Stimulated activated CD4-positive, alpha-beta T cell treated with anti-CD3 and anti-CD28 coated beads, Interleukin-1b, Interleukin-23, amount 100 ng/mL, for 48 hours (primary cell): ENCODE data around the gene STK24.

Experiments
- DNase-seq: peaks from one replicate; pipeline ENCODE4 v3.0.0-alpha.2; 2020

Gene STK24

GRCh38 chr13:98528663-98529064 is 48.2 kb downstream of the STK24 start:
- DNase-seq: no peak

DNA sequence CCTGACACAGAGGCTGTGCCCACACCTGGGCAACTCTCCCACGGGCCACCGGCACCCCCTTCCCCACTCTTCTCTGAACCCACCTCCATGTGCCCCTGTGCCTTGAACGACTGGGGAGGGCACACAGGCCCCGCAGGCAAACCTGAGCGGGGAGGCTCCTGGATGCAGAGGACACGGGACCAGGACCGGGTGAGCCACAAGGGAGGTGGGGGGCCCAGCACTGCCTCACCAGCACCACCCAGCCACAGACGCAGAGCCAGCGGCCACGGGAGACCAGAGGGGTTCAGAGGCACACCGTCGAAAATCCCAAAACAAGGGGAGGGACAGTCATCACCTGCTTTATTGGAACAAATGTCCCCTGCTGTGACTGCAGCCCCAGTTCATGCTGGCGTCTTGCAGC is 49.4 kb downstream of the STK24 start:
- DNase-seq: no peak

DNA sequence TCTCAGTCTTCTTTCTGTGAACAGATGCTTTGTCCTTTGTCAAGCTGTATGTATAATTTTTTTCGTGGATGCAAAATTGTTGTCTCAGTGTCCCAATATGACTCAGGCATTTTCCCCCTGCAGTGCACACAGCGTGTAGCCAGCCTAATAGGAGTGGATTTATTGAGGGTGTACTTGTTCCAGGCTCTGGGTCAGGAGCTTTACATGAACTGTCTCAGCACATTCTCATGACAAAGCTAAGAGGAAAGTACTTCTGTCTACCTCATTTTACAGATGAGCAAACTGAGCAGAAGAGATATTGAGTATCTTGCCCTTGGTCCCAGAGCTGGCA is 50.8 kb downstream of the STK24 start:
- DNase-seq: no peak

DNA sequence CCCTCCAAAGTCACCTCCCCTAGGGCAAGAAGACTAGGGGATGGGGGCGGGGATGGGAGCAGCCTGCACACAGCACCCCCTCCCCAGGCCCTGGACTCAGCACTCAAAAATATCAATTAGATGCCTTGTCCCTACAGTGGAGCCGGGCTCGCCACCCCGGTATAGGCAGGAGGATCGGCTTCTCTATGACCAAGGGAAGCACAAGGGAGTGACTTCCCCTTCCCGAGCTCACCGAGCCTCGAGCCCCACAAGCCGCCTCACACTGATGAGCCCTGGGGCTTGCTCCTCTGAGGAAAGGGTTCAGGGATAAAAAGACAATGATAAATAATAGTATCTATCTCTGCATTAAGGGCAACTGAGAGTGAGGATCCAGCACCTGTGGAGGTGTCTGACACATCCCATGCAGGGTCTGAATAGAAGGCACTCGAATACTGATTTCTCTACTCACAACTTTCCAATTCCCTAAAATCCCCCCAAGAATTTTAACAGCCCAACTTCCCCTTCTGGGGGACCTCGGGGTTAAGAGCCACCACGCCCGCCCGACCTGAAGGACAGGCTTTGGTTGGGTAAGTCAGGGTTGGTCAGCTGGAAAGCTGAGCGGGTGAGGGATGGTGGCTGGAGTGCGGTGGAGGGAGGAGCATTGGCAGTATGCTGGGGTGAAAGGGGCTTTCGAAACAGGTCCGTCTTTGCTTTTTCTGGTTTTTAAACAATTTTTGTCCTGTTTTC is 51.3 kb downstream of the STK24 start:
- DNase-seq: no peak

DNA sequence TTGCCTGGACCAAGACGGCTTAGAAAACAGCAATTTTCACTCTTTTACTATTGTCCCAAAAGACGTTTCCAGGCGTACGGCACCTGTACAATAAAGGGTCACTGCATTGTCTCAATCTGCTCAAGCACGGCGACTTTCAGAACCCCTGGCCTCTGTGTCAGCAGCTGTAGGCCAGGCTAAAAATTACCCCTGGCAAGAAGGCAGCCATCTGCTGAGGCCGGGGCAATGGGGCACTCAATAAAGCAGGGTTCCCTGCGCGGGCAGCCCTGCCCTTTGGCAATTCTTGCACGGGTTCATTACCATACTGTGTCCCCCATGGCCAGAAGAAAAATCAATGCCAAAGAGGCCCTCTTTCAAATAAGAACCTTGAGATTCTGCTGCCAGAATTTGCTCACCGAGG is 52.1 kb downstream of the STK24 start:
- no peak for DNase-seq

- DNase-seq: no peak
Observed at GRCh38 chr13:98524391-98524790, 52.5 kb downstream of the STK24 start.

- no peak for DNase-seq
Observed at GRCh38 chr13:98523455-98524102, 53.3 kb downstream of the STK24 start.

DNA sequence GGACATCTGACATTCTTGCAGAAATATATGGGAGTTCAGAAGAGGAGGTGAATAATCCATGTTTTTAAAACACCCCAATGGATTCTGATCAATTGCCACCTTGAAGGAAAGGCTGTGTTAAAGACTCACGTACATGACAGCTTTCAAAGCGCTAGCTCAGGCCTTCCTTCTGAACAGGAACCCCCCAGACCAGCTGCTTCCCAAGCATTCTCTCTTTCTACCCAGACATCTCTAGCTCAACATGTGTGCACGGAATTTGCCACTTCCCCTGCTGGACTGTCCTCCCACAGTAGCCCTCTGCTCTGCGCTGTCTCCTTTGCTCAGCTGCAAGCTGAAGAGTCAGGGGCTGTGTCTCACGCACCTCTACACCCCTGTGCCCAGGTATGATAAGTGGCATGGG is 54.5 kb downstream of the STK24 start:
- no peak for DNase-seq

GRCh38 chr13:98521461-98522247 is 55.3 kb downstream of the STK24 start:
- DNase-seq: no peak

GRCh38 chr13:98520674-98521449 is 56.0 kb downstream of the STK24 start:
- DNase-seq: no peak

DNA sequence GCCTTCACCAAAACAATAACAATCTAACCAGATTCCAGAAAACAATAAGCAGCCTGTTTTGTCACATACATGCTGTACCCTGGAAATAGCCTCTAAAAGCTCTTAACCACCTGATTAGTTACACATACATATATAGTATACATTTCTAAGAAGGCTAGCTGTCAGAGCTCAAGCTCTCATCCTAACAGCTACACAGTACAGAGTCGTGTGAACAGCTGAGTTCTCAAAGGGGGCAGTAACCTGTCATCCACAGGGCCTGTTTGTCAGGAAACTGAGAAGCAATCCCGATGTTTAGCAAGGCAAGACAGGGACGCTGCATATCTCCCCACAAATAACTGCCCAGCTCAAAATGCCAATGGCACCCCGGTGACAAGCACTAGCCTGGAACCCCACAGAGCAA is 56.9 kb downstream of the STK24 start:
- DNase-seq: no peak

DNA sequence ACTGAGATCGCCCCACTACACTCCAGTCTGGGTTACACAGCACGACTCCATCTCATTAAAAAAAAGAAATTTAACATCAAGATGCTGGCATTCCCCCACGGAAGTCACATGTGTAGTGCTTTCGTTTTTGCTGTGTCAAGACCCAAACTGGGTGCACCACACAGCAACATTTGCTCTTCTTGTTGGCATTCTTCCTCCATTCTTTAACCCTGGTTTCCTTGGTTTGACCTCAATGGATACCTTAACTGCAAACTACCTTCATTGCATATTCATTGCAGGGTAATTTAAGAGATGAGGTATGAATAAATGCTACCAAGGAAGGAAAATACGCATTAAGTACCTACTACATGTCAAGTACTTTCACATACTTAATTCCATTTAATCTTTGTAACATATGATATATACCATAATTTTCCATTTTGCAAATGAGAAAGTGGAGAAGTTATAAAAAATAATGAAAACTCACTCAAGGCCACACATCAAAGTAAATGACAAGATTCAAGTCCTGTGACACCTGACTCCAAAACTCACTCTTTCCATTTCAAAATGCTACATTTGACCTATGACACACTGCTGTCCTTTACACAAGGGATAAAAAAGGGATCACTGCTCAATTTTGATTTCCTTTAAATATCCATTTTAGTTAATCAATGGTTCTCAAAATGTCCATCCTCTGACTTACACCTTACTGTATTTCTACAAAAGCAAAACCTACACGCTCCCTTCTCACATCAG is 59.2 kb downstream of the STK24 start:
- DNase-seq: peak; percentile 35

DNA sequence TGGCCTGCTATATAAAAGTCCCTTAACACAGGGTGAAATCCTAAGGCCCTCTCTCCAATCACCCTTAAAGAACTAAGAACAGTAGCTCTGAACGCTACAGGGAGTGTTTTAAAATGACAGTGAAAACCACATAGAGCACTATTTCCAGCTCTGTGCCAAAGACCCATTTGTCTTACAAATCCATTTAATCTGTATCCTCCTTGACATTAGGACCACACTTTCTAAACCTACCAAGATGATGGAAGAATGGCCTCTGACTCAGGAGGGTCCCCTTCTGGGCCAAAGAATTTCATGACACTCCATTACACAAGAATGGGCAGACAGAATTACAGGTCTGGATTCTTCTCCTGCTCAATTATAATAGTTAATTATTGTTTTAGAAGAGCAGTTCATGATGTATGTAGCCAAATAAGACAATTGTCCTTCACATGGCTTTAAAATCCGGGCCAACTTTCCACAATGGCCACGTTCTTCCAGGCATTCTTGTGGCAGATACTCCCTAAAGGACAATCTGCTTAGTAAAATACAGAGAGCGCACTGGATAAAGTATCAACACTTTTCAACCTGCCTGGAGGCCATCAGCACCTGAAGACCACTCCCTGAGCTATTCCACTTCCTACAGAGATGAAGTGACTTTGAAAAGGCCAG is 61.0 kb downstream of the STK24 start:
- DNase-seq: no peak

DNA sequence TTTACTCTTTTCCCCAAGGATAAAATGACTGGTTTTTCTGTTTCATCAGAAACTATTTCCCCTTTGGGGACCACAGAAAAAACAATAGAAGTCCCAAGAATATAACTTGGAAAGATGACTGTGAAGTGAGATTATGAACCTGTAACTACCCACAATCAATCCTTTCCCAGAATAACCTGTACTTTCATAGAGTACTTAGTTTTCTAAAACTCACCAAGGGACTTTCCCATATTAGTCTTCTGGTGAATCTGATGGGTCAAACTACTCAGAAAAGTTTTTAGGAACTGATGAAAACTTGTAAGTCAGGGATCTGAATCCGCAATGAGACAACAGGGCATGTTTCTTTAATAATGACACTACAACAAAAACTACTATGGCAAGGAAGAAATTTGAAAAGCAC is 62.6 kb downstream of the STK24 start:
- no peak for DNase-seq

GRCh38 chr13:98513837-98514236 is 63.1 kb downstream of the STK24 start:
- DNase-seq: no peak

GRCh38 chr13:98512774-98513665 is 63.9 kb downstream of the STK24 start:
- no peak for DNase-seq

GRCh38 chr13:98511435-98511834 is 65.5 kb downstream of the STK24 start:
- DNase-seq: no peak

GRCh38 chr13:98510156-98510509 is 66.8 kb downstream of the STK24 start:
- no peak for DNase-seq

DNA sequence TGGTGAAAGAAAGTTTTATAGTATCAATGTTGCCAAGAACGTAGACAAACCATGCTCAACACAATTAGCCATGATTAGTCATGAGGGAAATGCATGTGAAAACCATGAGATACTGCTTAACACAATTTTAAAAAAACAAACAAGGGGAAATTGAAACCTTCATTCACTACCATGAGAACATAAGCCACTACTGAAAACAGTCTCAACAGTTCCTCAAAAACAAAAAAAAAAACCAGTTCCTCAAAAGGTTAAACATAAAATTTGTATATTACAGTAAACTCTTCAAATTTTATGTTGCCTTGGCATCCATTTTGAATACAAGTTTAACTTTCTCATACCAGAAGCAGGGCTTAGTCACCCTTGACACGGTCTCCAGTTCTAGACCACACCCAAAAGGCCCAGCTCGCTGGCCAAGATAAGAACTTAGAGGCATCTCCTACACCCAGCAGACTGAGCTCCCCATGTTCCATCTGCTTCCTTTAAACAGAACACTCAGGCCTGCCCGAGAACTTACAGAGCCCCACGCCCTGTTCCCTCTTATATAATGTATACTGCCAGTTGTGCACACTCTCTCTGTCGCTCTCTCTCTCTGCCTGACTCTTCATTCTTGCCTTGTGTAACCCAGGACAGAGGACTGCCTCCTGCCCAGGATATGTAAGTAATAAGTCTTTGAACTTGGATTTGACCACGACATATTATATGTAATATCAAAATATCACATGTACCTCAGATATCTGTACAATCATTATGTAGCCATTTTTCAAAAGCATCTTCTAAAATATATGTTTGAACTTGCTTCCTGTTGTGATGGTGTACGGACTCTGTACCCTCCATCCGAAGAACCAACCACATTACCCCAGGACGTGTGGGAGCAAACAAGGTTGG is 67.4 kb downstream of the STK24 start:
- DNase-seq: peak; percentile 66

- DNase-seq: no peak
Observed at GRCh38 chr13:98508685-98509084, 68.2 kb downstream of the STK24 start.
